22Rv1 (cell line): ENCODE data around the gene C2CD3.

ENCODE experiments used
- CTCF ChIP-seq: fragments of 450-650 bp; IDR thresholded peaks from 2 replicates; pipeline ENCODE4 v1.5.1; 2017; ENCODE audit warnings: mild to moderate bottlenecking
- ZFX ChIP-seq: fragments of 450-650 bp; IDR thresholded peaks from 2 replicates; pipeline ENCODE4 v1.6.1; 2017; ENCODE audit warnings: antibody characterized with exemption, borderline replicate concordance

DNA sequence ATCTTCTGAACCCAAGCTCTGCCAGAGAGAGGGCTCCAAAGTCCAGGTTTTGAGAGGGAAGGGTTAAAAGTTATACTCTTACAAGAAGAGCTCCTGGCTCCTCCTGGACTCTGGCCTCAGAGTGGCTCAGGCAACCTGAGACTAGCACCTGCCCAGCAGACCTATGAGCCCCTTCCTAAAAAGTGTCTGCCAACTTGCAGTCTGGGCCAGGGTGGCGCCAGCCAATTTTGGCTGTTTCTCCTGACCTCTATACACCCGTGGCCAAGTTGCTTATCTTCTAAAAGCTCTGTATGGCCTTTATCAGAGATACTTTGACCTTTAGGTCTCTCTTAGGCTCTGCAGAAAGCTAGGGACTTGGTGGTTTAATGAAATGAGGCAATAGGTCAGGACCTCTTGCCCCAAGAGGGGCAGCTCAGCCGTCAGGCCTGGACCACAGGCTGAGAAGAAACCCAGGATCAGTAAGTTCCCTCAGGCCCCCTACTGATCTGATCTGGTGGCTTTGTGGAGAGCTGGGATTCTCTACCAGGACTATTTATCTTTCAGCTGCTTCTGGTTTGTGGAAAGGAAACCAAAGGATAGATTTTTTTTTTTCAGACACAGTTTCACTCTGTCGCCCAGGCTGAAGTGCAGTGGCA is 151.6 kb downstream of the C2CD3 start:
- TF ChIP-seq CTCF: no peak
- no peak for TF ChIP-seq ZFX
